ENCODE measurements around the gene TAS1R3. TPM values are rescaled to one million over a fixed set of nuclear protein-coding genes. Genes with fewer than 3 reads are reported as not detected.

TAS1R3 gene
- total and polyA plus RNA-seq, 12 donors = 0.05 to 0.86 (median 0.56) TPM

- WGBS, 4 donors = 85 to 93% (median 88%) methylated on average over 15 to 21 of the region's 21 CpGs
- Histone ChIP-seq H3K27ac (no peak overlapping the region), H3K4me1 (replicated peaks in 1 of 2) (peaks cover 25 to 28% of the 10 kb centered on the region in 2 donors)
These were observed 20.5 kb upstream of the TAS1R3 start for GRCh38 chr1:1310476-1311053.

DNA sequence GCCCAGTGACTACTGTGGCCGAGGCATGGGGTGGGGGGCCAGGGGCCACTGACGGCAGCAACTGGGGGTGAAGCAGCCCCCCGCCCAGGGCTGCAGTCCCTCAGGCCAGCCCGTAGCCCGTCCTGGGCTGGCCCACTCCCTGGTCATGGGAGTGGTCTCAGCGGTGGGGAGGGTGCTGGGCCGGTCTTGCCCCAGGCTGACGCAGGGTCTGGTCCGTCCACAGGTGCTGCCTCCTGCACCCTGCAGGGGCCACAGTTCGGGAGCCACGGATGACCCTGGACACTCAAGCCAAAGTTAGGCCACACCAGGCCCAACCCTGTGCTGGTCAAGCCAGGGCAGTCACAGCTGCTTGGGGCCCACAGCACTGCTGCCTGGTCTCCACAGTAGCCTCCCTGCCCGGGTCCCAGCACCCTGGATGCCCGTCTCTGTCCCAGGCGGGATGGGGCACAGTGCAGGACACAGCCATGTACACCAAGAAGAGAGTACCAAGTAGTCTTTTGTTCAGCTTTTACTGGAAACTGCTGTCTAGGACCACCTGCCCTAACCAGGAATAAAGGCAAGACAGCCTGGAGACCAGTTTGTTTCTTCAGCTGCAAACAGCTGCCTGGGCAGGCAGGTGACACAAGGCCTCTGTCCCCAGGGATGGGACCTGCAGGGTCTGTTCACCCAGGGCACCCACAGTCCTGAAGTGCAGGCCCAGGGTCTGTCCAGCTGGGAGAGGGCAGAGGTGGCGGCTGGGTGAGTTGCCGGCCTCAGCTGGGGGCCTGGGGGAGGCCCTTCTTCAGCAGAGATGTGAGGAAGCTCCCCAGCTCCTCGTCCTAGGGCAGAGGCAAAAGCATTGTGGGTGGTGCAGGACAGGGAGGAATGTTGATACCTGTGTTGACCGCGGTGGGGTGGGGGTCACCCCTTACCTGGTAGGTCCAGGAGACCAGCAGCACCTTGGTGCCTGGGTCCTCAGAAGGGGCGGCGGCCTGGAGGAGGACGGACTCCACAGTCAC is 19.7 kb upstream of the TAS1R3 start:
- DNase-seq = no peak
- WGBS, 4 donors = 81 to 92% (median 90%) methylated on average over 8 to 22 of the region's 22 CpGs
- no peak overlapping the region for H3K27ac ChIP-seq
- TF ChIP-seq, protein P1, sequence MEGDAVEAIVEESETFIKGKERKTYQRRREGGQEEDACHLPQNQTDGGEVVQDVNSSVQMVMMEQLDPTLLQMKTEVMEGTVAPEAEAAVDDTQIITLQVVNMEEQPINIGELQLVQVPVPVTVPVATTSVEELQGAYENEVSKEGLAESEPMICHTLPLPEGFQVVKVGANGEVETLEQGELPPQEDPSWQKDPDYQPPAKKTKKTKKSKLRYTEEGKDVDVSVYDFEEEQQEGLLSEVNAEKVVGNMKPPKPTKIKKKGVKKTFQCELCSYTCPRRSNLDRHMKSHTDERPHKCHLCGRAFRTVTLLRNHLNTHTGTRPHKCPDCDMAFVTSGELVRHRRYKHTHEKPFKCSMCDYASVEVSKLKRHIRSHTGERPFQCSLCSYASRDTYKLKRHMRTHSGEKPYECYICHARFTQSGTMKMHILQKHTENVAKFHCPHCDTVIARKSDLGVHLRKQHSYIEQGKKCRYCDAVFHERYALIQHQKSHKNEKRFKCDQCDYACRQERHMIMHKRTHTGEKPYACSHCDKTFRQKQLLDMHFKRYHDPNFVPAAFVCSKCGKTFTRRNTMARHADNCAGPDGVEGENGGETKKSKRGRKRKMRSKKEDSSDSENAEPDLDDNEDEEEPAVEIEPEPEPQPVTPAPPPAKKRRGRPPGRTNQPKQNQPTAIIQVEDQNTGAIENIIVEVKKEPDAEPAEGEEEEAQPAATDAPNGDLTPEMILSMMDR (IDR thresholded peaks at IDR 0.05) = no peak
- no peak for TF ChIP-seq POLR2A (IDR thresholded peaks at IDR 0.05)
- peaks cover 18 to 19% of the 10 kb centered on the region in 2 donors for H3K4me1 ChIP-seq (replicated peaks in 1 of 2)
- H3K36me3 ChIP-seq (replicated peaks in 1 of 2) = peaks cover 0 to 60% of the 10 kb centered on the region in 2 donors
- no peaks in the 10 kb centered on the region for H3K9me3 ChIP-seq (replicated peaks in 1 of 3)
- intact Hi-C loops (cut with DNase I) = no loop called here
- H3K4me3 ChIP-seq = no peak overlapping the region
- H3K27me3 ChIP-seq = no peaks in the 10 kb centered on the region

More at GRCh38 chr1:1310476-1311053, 20.5 kb upstream of the TAS1R3 start:
- Histone ChIP-seq H3K9me3 (replicated peaks in 1 of 3) (no peaks in the 10 kb centered on the region), H3K27me3 (no peaks in the 10 kb centered on the region), H3K4me3 (no peak overlapping the region), H3K36me3 (replicated peaks in 1 of 2) (peaks cover 0 to 54% of the 10 kb centered on the region in 2 donors)
- TF ChIP-seq, protein P1 (IDR thresholded peaks at IDR 0.05) = no peak
- TF ChIP-seq POLR2A (IDR thresholded peaks at IDR 0.05) = no peak
- no peak for DNase-seq
- intact Hi-C loops (cut with DNase I) = no loop called here

GRCh38 chr1:1312450-1313314 is 18.4 kb upstream of the TAS1R3 start:
- no peak overlapping the region for H3K27ac ChIP-seq
- intact Hi-C loops (cut with DNase I) = no loop called here
- 90 to 93% (median 91%) methylated on average over 22 to 49 of the region's 49 CpGs for WGBS, 4 donors
- peaks cover 0 to 64% of the 10 kb centered on the region in 2 donors for H3K36me3 ChIP-seq (replicated peaks in 1 of 2)
- DNase-seq = no peak
- no peaks in the 10 kb centered on the region for H3K9me3 ChIP-seq (replicated peaks in 1 of 3)
- H3K27me3 ChIP-seq = no peaks in the 10 kb centered on the region
- TF ChIP-seq, protein P1 (IDR thresholded peaks at IDR 0.05) = no peak
- TF ChIP-seq POLR2A (IDR thresholded peaks at IDR 0.05) = no peak
- peaks cover 10 to 12% of the 10 kb centered on the region in 2 donors for H3K4me1 ChIP-seq (replicated peaks in 1 of 2)
- H3K4me3 ChIP-seq = no peak overlapping the region

Measured in adrenal gland (tissue), 12 donors.